ENCODE results near the gene MACROH2A2.
"Not testable (repeated sequence)": the region's sequence is repeated elsewhere in the genome, so short reads cannot be mapped to it uniquely, and the experiment has no call there.

MACROH2A2 gene

GRCh38 chr10:70052462-70053217 is at the start of gene MACROH2A2:
TSS of gene MACROH2A2 (plus strand) at chr10:70052846. CDS start at chr10:70075659, 22,813 bp downstream.
- no peak for DNase-seq

DNA sequence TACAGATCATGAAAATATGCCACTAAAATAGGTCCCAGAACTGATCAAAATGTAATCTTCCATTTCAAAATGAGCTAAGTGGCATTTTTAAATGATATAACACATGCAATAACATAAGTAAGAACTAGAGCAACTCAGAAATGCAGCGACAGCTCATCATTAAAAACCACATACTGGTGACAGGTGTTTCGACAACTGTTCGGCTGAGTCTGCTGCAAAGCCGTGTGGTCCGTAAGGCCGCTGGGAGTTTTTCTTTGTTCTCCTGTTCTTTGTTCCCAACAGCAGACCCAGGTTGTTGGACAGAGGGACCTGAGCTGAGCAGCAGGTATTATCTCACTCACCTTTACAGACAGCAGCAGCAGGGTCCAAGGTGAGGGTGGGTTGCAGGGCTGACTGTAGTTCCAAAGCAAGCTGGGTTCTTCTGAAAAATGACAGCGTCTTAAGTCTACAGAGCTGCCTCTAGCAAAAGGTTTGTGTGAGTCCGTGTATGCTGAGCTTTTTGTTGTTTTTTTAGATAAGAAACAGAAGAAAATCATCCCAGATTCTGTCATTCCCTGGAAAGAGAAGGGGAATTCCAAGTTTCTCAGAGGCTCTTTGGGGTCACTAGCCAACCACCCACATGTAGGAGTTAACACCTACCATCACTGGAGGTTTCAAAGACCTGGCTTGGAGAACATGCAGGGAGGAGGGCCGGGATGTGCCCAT is 45.4 kb upstream of the MACROH2A2 start:
- DNase-seq: no peak

GRCh38 chr10:70031215-70031614 is 21.4 kb upstream of the MACROH2A2 start:
- no peak for DNase-seq

DNA sequence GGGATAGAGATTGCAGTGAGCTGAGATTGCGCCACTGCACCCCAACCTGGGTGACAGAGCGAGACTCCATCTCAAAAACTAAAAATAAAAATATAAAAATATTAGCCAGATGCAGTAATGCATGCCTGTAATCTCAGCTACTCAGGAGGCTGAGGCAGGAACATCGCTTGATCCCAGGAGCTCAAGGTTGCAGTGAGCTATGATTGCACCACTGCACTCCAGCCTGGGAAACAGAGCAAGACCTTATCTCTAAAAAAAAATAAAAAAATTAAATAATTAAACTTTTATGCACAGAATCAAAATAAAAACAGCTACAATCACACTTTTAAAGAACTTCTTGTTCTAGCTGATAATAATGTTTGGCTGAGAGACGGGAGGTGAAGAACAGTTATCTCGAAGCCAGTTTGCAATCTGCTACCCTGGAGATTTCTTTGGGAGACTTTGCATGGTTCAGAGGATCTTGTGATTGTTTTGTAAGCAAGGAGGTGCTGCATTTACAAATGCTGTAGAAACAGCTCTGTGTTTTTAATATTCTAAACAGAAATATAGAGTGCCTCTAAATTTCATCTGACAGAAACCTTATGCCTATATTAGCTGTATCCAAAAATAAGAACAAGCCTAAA is 19.9 kb upstream of the MACROH2A2 start:
- no peak for DNase-seq

DNA sequence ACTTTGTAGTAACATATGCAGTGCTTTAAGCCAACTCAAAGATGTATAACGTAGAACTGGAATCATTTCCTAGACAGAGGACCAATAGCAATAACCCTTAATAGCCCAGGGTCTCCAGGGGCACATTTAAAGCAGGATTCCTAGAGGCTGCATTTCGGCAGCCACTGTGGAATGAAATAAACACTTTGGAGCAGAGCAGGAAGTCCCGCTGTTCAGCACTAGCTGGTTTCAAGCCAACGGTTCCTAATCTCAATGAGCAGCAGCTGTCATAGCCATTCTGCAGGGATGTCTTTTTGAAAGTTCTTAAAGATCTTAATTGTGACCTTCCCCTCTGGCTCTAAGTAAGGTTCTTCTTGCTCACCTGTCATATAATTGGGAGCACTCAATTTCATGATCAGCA is 18.4 kb upstream of the MACROH2A2 start:
- DNase-seq: no peak

- DNase-seq: no peak
Observed at GRCh38 chr10:70035531-70035930, 17.1 kb upstream of the MACROH2A2 start.

DNA sequence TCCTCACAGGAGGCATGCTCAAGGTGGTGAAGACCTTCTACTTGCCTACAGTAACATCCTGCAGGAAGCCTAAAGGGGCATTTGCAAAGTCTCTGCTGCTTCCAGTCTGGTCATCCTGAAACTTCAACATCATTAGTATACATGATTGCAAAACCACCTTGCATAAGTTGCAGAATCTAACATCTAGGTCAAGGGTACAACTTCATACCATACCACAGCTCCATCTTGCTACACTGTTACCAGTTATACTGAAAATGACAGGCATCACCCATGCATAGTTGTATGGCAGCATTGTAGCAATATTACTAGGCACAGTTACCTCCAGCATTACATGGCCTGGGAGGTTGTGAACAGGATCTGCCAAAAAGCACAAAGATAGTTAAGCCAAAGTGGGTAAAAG is 13.7 kb upstream of the MACROH2A2 start:
- DNase-seq: no peak

GRCh38 chr10:70041016-70041415 is 11.6 kb upstream of the MACROH2A2 start:
- DNase-seq: no peak

- not testable (repeated sequence) for DNase-seq
Observed at GRCh38 chr10:70041739-70042138, 10.9 kb upstream of the MACROH2A2 start.

- DNase-seq: not testable (repeated sequence)
Observed at GRCh38 chr10:70047066-70047465, 5.6 kb upstream of the MACROH2A2 start.

- no peak for DNase-seq
Observed at GRCh38 chr10:70048030-70048723, 4.5 kb upstream of the MACROH2A2 start.

DNA sequence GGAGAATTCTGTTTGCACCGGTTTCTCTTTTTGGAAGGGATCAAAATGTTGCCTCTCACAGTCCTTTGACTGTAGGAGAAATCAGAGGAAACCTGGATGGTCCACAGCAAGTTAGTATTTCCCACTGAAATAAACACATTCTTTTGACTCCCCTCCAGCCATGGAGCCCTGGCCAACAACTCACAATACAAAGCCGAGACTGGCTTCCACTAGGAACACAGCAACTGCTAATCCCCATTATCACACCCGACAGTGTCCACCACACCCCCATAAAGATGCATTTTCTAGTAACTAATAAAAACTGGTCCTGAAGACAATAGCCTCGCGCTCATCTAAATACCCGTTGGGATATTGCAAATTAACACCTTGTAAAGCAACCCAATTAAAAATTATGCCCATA is 798 bp upstream of the MACROH2A2 start:
- no peak for DNase-seq

DNA sequence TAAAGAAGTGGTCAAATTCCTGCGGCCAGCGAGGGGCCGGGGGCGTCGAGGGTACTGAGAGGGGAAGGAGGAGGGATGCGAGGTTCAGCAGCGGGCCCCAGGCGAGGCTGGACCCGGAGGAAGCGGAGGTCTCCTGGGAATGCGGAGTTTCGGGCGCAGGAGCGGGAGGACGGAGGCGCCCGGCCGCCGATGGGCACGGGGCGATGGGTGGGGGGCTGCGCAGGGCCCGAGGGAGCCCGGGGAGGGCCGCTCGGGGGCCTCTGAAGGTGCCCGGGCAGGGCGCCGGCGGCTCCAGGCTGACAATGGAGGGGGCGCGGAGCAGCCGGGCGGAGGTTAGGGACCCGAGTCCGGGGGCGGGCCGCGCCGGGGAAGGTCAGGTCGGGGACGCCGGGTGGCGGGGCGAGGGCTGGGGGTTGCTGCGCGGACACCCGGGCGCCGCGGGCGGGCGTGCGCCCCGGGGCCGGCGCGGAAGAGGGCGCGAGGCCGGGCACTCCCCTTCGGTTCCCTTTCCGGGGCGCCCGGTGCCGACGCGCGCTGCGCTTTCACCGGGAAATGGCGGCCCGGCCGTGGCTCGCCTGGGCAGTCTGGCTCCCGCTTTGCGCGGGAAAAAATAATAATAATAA is 683 bp downstream of the MACROH2A2 start:
- no peak for DNase-seq

DNA sequence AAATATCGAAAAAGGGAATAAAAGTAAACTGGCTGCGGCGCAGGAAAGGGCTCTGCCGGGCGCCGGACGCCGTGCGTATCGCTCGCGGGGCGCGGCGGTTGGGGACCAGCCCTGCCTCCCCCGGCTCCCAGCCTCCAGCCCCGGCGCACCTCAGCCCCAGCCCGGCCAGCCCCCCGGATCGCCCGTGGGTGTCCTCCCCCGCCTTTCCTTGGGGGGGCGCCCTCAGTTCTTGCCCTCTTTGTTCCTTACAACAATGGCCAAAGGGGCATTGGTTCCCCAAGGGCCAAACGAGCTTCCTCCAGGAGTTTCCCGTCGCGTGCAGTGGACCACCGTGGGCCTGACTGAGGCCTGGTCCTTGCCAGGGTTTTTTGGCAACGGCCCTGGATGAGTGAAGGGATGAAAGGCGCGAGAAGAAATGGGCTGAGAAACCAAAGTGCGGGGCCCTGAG is 1.2 kb downstream of the MACROH2A2 start:
- no peak for DNase-seq

DNA sequence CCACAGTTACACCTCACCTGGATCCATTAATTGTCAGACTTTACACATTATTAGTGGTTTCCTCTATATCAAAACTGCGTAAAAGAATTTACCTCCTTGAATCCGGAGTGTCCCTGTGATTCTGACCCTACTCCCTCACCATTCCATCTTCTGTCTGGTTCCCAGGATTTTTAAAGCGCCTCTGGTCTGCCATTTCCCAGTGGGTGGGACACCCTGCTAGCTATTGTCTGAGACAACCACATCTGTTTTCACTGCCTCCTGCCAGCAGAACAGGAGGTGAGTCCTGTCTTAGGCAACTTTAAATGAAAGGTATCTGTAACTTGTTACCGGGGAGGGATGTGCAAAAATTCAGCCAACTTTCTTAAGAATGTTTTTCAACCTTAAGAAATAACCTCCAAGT is 2.3 kb downstream of the MACROH2A2 start:
- no peak for DNase-seq

GRCh38 chr10:70055550-70055949 is 2.9 kb downstream of the MACROH2A2 start:
- DNase-seq: no peak

- DNase-seq: no peak
Observed at GRCh38 chr10:70057306-70057705, 4.7 kb downstream of the MACROH2A2 start.

DNA sequence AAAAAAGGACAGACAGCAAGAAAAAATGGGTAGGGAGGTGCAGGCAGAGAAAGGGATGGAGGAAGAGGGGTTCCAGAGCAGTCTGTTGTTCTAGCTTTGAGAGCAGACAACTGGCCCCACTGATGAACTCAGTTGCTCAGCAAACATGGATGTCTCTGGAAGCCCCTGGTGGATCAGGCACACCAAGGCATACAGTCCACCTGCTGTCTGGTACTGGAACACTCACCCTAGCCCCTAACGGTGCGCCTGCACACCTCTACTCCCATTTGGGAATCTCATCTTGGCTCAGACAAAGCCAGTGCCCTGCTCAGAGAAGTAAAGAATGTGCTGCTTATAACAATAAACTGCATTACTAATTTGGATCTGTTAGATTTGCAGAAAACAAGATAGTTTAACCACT is 7.7 kb downstream of the MACROH2A2 start:
- DNase-seq: no peak

GRCh38 chr10:70063418-70064098 is 10.9 kb downstream of the MACROH2A2 start:
- no peak for DNase-seq

- DNase-seq: no peak
Observed at GRCh38 chr10:70064486-70064885, 11.8 kb downstream of the MACROH2A2 start.

DNA sequence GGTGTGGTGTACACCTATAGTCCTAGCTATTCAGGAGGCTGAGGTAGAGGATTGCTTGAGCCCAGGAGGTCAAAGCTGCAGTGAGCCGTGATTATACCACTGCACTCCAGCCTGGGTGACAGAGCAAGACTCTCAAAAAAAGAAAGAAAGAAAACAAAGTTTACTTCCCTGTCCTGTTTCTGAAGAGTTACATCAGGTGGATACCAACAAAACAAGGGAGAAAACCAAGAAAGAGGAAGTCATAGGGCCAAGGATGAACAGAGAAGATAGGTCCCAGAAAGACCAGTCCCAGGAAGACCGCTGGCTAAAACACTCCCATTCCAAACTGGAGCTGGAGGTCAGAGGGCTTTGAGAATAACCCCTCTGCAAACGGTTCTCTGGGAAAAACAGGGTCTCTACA is 13.5 kb downstream of the MACROH2A2 start:
- DNase-seq: no peak

GRCh38 chr10:70067586-70067985 is 14.9 kb downstream of the MACROH2A2 start:
- no peak for DNase-seq

Data from CD4-positive, alpha-beta T cell treated with Interleukin-17A for 1 hour (primary cell).